HepG2 (cell line): ENCODE data around the gene SLX4. TPM values are rescaled to one million over a fixed set of nuclear protein-coding genes. Genes with fewer than 3 reads are reported as not detected.

ENCODE experiments used
- ATAC-seq: fragments of 200-7000 bp; cut with Tn5 transposase; 3 replicates; pipeline ENCODE4 v1.9.1; 2020; ENCODE audit warnings: mild to moderate bottlenecking, moderate library complexity
- BruUV-seq: library from RNA; stranded (reverse); fragments of 400-500 nt; replicated peaks from 2 replicates; lab custom pipeline; 2021; lab: Mats Ljungman, UMichigan
- CTCF ChIA-PET: fragments of 300-600 bp; formaldehyde crosslinking; extraction: SDS; loops from one replicate; lab custom pipeline; 2021; ENCODE audit warnings: low total read pairs, inconsistent platforms, low intra/inter-chr PET ratio; lab: Yijun Ruan, JAX
- POLR2A ChIA-PET: fragments of 350-600 bp; sonication (Branson Sonifier 250); formaldehyde crosslinking; loops from one replicate; lab custom pipeline; 2020; ENCODE audit warnings: antibody characterized with exemption, inconsistent platforms; lab: Yijun Ruan, JAX
- DNase-seq: peaks from one replicate; pipeline ENCODE4 v3.0.0-alpha.2; 2015; ENCODE audit warnings: low spot score
- FAIRE-seq: peaks from 3 replicates; lab custom pipeline; 2011; peaks lifted over from hg19 to GRCh38; lab: Jason Lieb, UNC
- H2AFZ ChIP-seq: one replicate; pipeline ENCODE4 v1.6.1; 2011; ENCODE audit warnings: low read length, inconsistent platforms
- H3K27ac ChIP-seq: fragments of 300-600 bp; 3 replicates; pipeline ENCODE4 v1.8.0; 2011; ENCODE audit warnings: mixed run types, mild to moderate bottlenecking, mixed read lengths, low read length, inconsistent platforms; ENCODE audit not compliant: insufficient read depth; ENCODE audit errors: extremely low read length
- H3K27me3 ChIP-seq, 2 experiments: fragments of 200-600 bp in 1 of 2; 2 replicates in 1 of 2; 3 replicates in 1 of 2; pipeline versions ENCODE4 v1.6.0 to v1.8.0; 2011; ENCODE audit warnings: low read length in 2 of 2, mild to moderate bottlenecking in 2 of 2, moderate library complexity in 2 of 2, inconsistent platforms in 1 of 2; ENCODE audit not compliant: insufficient read depth in 2 of 2, control insufficient read depth in 1 of 2
- H3K36me3 ChIP-seq, 2 experiments: fragments of 200-600 bp in 1 of 2; replicated peaks in 1 of 2; 2 replicates in 1 of 2; 3 replicates in 1 of 2; pipeline versions ENCODE4 v1.5.1 to v1.8.0; 2011; ENCODE audit warnings: low read length in 2 of 2, inconsistent platforms in 1 of 2; ENCODE audit not compliant: insufficient read depth in 2 of 2, control insufficient read depth in 1 of 2
- H3K4me1 ChIP-seq: 2 replicates; pipeline ENCODE4 v1.5.1; 2012; ENCODE audit warnings: low read length, inconsistent platforms; ENCODE audit not compliant: insufficient read depth
- H3K4me2 ChIP-seq: 2 replicates; pipeline ENCODE4 v1.6.0; 2011; ENCODE audit warnings: low read depth, low read length, inconsistent platforms
- H3K4me3 ChIP-seq, 3 experiments: fragments of 200-600 bp in 1 of 3; sonication (generic), shearing (Covaris generic) in 1 of 3; replicated peaks in 1 of 3; 2 replicates each; pipeline ENCODE4 v1.5.1; 2011 to 2016; ENCODE audit warnings: low read length in 3 of 3, inconsistent platforms in 2 of 3, low read depth in 2 of 3, mild to moderate bottlenecking in 2 of 3, control low read depth in 1 of 3, mixed read lengths in 1 of 3; ENCODE audit not compliant: insufficient read depth in 1 of 3
- H3K79me2 ChIP-seq: one replicate; pipeline ENCODE4 v1.6.1; 2011; ENCODE audit warnings: low read length, inconsistent platforms; ENCODE audit not compliant: insufficient read depth
- H3K9ac ChIP-seq: 2 replicates; pipeline ENCODE4 v1.6.0; 2011; ENCODE audit warnings: mild to moderate bottlenecking, low read depth, low read length, inconsistent platforms; ENCODE audit not compliant: insufficient read depth
- H3K9me3 ChIP-seq: 2 replicates; pipeline ENCODE4 v1.5.1; 2012; ENCODE audit warnings: mild to moderate bottlenecking, low read length
- H4K20me1 ChIP-seq: 2 replicates; pipeline ENCODE4 v1.6.0; 2011; ENCODE audit warnings: inconsistent platforms, mild to moderate bottlenecking, low read length, moderate library complexity; ENCODE audit not compliant: insufficient read depth
- NR2C2 ChIP-seq: sonication (generic); formaldehyde crosslinking; IDR thresholded peaks from 2 replicates; pipeline ENCODE4 v1.4.0; 2020; ENCODE audit warnings: missing genetic modification reagents, mild to moderate bottlenecking, moderate library complexity, borderline replicate concordance
- SALL1 ChIP-seq: sonication (generic); formaldehyde crosslinking; IDR thresholded peaks from 2 replicates; pipeline ENCODE4 v1.8.0; 2022; ENCODE audit warnings: mild to moderate bottlenecking, missing genetic modification reagents
- SUZ12 ChIP-seq: fragments of 150-350 bp; IDR thresholded peaks from 2 replicates; pipeline ENCODE4 v1.6.1; 2014; ENCODE audit warnings: low read depth, low read length
- ZFX ChIP-seq: sonication (generic); formaldehyde crosslinking; IDR thresholded peaks from 2 replicates; pipeline ENCODE4 v1.4.0; 2020; ENCODE audit warnings: mild to moderate bottlenecking, low read depth, missing genetic modification reagents, moderate library complexity
- ZNF224 ChIP-seq: sonication (generic); formaldehyde crosslinking; IDR thresholded peaks from 2 replicates; pipeline ENCODE4 v1.5.0; 2020; ENCODE audit warnings: mild to moderate bottlenecking, missing genetic modification reagents
- WGBS: methylation state at CpG from one replicate; pipeline ENCODE4 v1.1.6; 2017; ENCODE audit warnings: low lambda C conversion rate; 5-methylcytosine and 5-hydroxymethylcytosine counted together
- in situ Hi-C: cut with HindIII; loops from 2 replicates; pipeline ENCODE4 v1.10.0; 2017; ENCODE audit warnings: low pct_unique_long_range_greater_than_20kb; ENCODE audit not compliant: extremely low pct_ligation_motif_present
- intact Hi-C: fragments of 100-400 bp; cut with micrococcal nuclease; formaldehyde crosslinking; loops from one replicate; pipeline ENCODE4 v1.10.0; 2022; ENCODE audit not compliant: unreplicated experiment
- polyA plus RNA-seq, 8 experiments: library from polyadenylated mRNA; depleted of rRNA in 3 of 8; stranded (reverse) in 7 of 8; unstranded in 1 of 8; fragments of >200 nt; fragmentation: Illumina TruSeq in 4 of 8; extraction: Trizol in 4 of 8; gene quantifications; 2 replicates each; pipeline versions ENCODE4 v1.2.1 to v1.2.3, GENCODE V29; 2011 to 2016; ENCODE audit warnings: low read depth in 4 of 8, missing spikeins in 1 of 8, mixed read lengths in 1 of 8; ENCODE audit not compliant: insufficient read depth in 1 of 8
- total RNA-seq, 5 experiments: library from RNA; depleted of rRNA; stranded (reverse); fragments of >200 nt; fragmentation: Illumina TruSeq; extraction: Trizol; gene quantifications; 2 replicates each; pipeline ENCODE4 v1.2.3, GENCODE V29; 2016; ENCODE audit warnings: low read depth in 1 of 5
- TF ChIP-seq, protein P1 (sequence below): sonication (generic); formaldehyde crosslinking; IDR thresholded peaks from 2 replicates; pipeline ENCODE4 v1.4.0; 2020; ENCODE audit warnings: mild to moderate bottlenecking, missing genetic modification reagents, borderline replicate concordance
- TF ChIP-seq, protein P2 (sequence below): sonication (generic); formaldehyde crosslinking; IDR thresholded peaks from 2 replicates; pipeline ENCODE4 v1.9.0; 2022; ENCODE audit warnings: missing genetic modification reagents, mild to moderate bottlenecking, borderline replicate concordance
- TF ChIP-seq, protein P3 (sequence below): sonication (generic); formaldehyde crosslinking; IDR thresholded peaks from 2 replicates; pipeline ENCODE4 v1.5.1; 2020; ENCODE audit warnings: missing genetic modification reagents, mild to moderate bottlenecking, borderline replicate concordance
- TF ChIP-seq, protein P4 (sequence below): sonication (generic); formaldehyde crosslinking; IDR thresholded peaks from 2 replicates; pipeline ENCODE4 v1.5.1; 2020; ENCODE audit warnings: mild to moderate bottlenecking, missing genetic modification reagents, moderate library complexity

SLX4 gene
- total and polyA plus RNA-seq, 2 of the 13 experiments (the other 11 are each of a cell fraction or from before 2014, with no cell fraction given), result 1.1 to 3.6 TPM

DNA sequence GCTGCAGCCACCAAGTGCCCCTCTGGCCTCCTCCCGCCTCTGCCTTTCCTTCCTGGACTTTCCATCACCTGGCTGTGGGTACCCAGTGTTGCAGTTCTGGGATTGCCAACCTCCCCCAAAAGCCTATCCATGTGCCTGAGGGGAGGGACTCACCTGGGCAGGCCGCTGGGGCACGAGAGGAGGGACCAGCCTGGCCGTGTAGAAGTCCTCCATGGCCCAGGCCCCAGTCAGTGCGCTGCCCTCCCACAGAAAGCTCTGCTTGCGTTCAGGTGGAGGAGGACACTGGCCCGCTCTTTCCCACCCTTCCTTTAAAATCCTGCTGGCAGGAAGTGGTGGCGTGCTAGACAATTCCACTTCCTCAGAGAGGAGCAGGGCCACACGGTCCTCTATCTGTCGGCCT, 14.2 kb downstream of the SLX4 start (continued):
- TF ChIP-seq, protein P1, sequence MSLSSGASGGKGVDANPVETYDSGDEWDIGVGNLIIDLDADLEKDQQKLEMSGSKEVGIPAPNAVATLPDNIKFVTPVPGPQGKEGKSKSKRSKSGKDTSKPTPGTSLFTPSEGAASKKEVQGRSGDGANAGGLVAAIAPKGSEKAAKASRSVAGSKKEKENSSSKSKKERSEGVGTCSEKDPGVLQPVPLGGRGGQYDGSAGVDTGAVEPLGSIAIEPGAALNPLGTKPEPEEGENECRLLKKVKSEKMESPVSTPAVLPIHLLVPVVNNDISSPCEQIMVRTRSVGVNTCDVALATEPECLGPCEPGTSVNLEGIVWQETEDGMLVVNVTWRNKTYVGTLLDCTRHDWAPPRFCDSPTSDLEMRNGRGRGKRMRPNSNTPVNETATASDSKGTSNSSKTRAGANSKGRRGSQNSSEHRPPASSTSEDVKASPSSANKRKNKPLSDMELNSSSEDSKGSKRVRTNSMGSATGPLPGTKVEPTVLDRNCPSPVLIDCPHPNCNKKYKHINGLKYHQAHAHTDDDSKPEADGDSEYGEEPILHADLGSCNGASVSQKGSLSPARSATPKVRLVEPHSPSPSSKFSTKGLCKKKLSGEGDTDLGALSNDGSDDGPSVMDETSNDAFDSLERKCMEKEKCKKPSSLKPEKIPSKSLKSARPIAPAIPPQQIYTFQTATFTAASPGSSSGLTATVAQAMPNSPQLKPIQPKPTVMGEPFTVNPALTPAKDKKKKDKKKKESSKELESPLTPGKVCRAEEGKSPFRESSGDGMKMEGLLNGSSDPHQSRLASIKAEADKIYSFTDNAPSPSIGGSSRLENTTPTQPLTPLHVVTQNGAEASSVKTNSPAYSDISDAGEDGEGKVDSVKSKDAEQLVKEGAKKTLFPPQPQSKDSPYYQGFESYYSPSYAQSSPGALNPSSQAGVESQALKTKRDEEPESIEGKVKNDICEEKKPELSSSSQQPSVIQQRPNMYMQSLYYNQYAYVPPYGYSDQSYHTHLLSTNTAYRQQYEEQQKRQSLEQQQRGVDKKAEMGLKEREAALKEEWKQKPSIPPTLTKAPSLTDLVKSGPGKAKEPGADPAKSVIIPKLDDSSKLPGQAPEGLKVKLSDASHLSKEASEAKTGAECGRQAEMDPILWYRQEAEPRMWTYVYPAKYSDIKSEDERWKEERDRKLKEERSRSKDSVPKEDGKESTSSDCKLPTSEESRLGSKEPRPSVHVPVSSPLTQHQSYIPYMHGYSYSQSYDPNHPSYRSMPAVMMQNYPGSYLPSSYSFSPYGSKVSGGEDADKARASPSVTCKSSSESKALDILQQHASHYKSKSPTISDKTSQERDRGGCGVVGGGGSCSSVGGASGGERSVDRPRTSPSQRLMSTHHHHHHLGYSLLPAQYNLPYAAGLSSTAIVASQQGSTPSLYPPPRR (CRISPR knock-in tag), result no peak
- TF ChIP-seq NR2C2 (CRISPR knock-in tag) (no peak), SALL1 (CRISPR knock-in tag) (no peak), SUZ12 (no peak)

DNA sequence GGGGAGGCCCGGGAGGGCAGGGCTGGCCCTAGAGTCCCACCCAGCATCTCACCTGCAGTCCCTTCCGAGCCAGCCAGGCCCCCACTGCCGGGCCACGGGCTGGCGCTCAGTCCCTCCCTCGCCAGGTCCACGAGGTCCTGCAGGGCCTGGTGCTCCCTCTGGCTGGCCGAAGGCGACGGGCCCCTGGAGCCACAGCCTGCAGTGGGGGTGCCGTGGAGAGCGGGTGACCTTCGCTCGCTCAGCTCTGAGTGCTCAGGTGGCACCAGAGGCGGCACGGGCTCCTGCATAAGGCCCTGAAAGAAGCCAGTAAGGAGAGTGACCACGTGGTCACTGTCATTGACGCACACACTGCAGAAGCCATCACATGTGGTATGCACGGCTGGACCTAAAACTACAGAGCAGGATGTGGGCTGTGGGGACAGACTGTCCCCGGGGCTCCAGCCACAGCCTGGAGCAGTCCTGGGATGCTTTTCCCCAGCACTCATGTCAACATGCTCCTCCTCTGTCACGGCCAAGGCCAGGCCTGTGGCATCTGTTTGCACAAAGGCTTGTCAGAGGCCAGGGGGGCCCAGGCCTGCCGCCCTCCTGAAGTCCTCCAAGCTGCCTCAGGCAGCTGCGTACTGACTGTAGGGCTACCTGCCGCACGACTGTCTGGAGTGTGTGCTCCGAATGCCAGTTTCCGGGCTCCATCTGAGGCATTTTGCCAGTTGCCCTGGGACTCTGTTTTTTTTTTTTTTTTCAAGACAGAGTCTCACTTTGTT, 15.1 kb downstream of the SLX4 start:
- peak; percentile 91 for FAIRE-seq
- peak overlapping the region; percentile 46 for H3K4me2 ChIP-seq
- peak; percentile 95 for ATAC-seq
- H3K4me1 ChIP-seq, result peaks cover 42% of the 10 kb centered on the region
- peaks cover 6% of the 10 kb centered on the region for H3K9me3 ChIP-seq
- no peak overlapping the region for H3K9ac ChIP-seq
- intact Hi-C loops (no loop called here), in situ Hi-C loops (no loop called here)
- no peaks in the 10 kb centered on the region for H3K79me2 ChIP-seq
- H3K27ac ChIP-seq, result no peak overlapping the region
- no TSS peak for BruUV-seq
- DNase-seq, result peak; percentile 94
- H3K36me3 ChIP-seq, result 0 out of 5 replicates have a peak, but pooled peaks cover 0 to 4% of the 10 kb centered on the region in 2 experiments
- 12% methylated on average over 5 of the region's 27 CpGs for WGBS
- H3K27me3 ChIP-seq, result no peaks in the 10 kb centered on the region
- no peak overlapping the region for H2AFZ ChIP-seq
- H4K20me1 ChIP-seq, result no peaks in the 10 kb centered on the region; the same call in 1 of the 2 replicates
- ChIA-PET CTCF (no interaction called here), POLR2A (interaction anchor here (1.1 to 1.5 kb wide), 2 partner anchors 14 to 41 kb away, joined by 3 to 4 read pairs; no protein-coding TSS in a partner anchor)
- H3K4me3 ChIP-seq, result peak overlapping the region in 1 of 3 experiments; percentile 24; a peak in 1 of 6 replicates
- TF ChIP-seq ZFX (CRISPR knock-in tag), result peak; percentile 83
- TF ChIP-seq, protein P2, sequence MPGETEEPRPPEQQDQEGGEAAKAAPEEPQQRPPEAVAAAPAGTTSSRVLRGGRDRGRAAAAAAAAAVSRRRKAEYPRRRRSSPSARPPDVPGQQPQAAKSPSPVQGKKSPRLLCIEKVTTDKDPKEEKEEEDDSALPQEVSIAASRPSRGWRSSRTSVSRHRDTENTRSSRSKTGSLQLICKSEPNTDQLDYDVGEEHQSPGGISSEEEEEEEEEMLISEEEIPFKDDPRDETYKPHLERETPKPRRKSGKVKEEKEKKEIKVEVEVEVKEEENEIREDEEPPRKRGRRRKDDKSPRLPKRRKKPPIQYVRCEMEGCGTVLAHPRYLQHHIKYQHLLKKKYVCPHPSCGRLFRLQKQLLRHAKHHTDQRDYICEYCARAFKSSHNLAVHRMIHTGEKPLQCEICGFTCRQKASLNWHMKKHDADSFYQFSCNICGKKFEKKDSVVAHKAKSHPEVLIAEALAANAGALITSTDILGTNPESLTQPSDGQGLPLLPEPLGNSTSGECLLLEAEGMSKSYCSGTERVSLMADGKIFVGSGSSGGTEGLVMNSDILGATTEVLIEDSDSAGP (CRISPR knock-in tag), result peak; percentile 69
- peak; percentile 70; the same call in 1 of the 2 replicates for TF ChIP-seq ZNF224
- TF ChIP-seq, protein P3, sequence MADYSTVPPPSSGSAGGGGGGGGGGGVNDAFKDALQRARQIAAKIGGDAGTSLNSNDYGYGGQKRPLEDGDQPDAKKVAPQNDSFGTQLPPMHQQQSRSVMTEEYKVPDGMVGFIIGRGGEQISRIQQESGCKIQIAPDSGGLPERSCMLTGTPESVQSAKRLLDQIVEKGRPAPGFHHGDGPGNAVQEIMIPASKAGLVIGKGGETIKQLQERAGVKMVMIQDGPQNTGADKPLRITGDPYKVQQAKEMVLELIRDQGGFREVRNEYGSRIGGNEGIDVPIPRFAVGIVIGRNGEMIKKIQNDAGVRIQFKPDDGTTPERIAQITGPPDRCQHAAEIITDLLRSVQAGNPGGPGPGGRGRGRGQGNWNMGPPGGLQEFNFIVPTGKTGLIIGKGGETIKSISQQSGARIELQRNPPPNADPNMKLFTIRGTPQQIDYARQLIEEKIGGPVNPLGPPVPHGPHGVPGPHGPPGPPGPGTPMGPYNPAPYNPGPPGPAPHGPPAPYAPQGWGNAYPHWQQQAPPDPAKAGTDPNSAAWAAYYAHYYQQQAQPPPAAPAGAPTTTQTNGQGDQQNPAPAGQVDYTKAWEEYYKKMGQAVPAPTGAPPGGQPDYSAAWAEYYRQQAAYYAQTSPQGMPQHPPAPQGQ (CRISPR knock-in tag), result no peak
- TF ChIP-seq, protein P4, sequence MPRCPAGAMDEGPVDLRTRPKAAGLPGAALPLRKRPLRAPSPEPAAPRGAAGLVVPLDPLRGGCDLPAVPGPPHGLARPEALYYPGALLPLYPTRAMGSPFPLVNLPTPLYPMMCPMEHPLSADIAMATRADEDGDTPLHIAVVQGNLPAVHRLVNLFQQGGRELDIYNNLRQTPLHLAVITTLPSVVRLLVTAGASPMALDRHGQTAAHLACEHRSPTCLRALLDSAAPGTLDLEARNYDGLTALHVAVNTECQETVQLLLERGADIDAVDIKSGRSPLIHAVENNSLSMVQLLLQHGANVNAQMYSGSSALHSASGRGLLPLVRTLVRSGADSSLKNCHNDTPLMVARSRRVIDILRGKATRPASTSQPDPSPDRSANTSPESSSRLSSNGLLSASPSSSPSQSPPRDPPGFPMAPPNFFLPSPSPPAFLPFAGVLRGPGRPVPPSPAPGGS (CRISPR knock-in tag), result peak; percentile 22; the same call in 1 of the 2 replicates
